KMS-11 (cell line): ENCODE data around the gene CPSF6.
"Not testable (repeated sequence)": the region's sequence is repeated elsewhere in the genome, so short reads cannot be mapped to it uniquely, and the experiment has no call there.

Experiments used
- H2AFZ ChIP-seq: fragments of 200-600 bp; sonication (generic); 2 replicates; pipeline ENCODE4 v1.6.1; 2016; ENCODE audit warnings: antibody characterized with exemption, mixed run types, low read depth
- H3K27ac ChIP-seq: fragments of 200-600 bp; sonication (generic); 2 replicates; pipeline ENCODE4 v1.6.1; 2016; ENCODE audit warnings: mild to moderate bottlenecking, mixed run types
- H3K27me3 ChIP-seq: fragments of 200-600 bp; sonication (generic); 2 replicates; pipeline ENCODE4 v1.6.1; 2017; ENCODE audit warnings: mild to moderate bottlenecking, low read depth, mixed run types, moderate library complexity; ENCODE audit not compliant: insufficient read depth
- H3K36me3 ChIP-seq: fragments of 200-600 bp; sonication (generic); 2 replicates; pipeline ENCODE4 v1.6.1; 2017; ENCODE audit warnings: mild to moderate bottlenecking, mixed run types; ENCODE audit not compliant: insufficient read depth
- H3K4me1 ChIP-seq: fragments of 200-600 bp; sonication (generic); 2 replicates; pipeline ENCODE4 v1.6.1; 2016; ENCODE audit warnings: mild to moderate bottlenecking, low read depth, mixed run types; ENCODE audit not compliant: poor library complexity, severe bottlenecking
- H3K4me2 ChIP-seq: fragments of 200-600 bp; sonication (generic); 2 replicates; pipeline ENCODE4 v1.7.0; 2016; ENCODE audit warnings: mild to moderate bottlenecking, mixed run types
- H3K4me3 ChIP-seq: fragments of 200-600 bp; sonication (generic); IDR thresholded peaks from 2 replicates; pipeline ENCODE4 v1.6.1; 2017; ENCODE audit warnings: low read depth, low read length, mixed read lengths; ENCODE audit not compliant: insufficient read depth
- H3K79me2 ChIP-seq: fragments of 200-600 bp; sonication (generic); 2 replicates; pipeline ENCODE4 v1.6.1; 2016; ENCODE audit warnings: low read depth, mixed run types; ENCODE audit not compliant: insufficient read depth
- H3K9ac ChIP-seq: fragments of 200-600 bp; sonication (generic); 2 replicates; pipeline ENCODE4 v1.6.1; 2016; ENCODE audit warnings: mild to moderate bottlenecking, mixed run types
- H4K20me1 ChIP-seq: fragments of 200-600 bp; sonication (generic); 2 replicates; pipeline ENCODE4 v1.6.1; 2016; ENCODE audit warnings: mild to moderate bottlenecking, mixed run types; ENCODE audit not compliant: insufficient read depth
- TF ChIP-seq, protein P1 (sequence below): fragments of 200-600 bp; sonication (generic); conservative IDR thresholded peaks from 2 replicates; pipeline ENCODE4 v1.6.1; 2017; ENCODE audit warnings: low read depth, mild to moderate bottlenecking, antibody characterized with exemption, low read length, moderate library complexity, mixed read lengths

The CPSF6 gene

GRCh38 chr12:69239352-69239921 is at the start of gene CPSF6:
TSS of gene CPSF6 (plus strand) at chr12:69239569. CDS start at chr12:69239647, 78 bp downstream.
- H3K9ac ChIP-seq = peak within 1 kb of the TSS; percentile 96
- no peaks in the 10 kb centered on the region for H3K36me3 ChIP-seq
- TF ChIP-seq, protein P1, sequence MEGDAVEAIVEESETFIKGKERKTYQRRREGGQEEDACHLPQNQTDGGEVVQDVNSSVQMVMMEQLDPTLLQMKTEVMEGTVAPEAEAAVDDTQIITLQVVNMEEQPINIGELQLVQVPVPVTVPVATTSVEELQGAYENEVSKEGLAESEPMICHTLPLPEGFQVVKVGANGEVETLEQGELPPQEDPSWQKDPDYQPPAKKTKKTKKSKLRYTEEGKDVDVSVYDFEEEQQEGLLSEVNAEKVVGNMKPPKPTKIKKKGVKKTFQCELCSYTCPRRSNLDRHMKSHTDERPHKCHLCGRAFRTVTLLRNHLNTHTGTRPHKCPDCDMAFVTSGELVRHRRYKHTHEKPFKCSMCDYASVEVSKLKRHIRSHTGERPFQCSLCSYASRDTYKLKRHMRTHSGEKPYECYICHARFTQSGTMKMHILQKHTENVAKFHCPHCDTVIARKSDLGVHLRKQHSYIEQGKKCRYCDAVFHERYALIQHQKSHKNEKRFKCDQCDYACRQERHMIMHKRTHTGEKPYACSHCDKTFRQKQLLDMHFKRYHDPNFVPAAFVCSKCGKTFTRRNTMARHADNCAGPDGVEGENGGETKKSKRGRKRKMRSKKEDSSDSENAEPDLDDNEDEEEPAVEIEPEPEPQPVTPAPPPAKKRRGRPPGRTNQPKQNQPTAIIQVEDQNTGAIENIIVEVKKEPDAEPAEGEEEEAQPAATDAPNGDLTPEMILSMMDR = no peak
- peak within 1 kb of the TSS; percentile 94 for H3K27ac ChIP-seq
- H2AFZ ChIP-seq = peak within 1 kb of the TSS; percentile 99
- H3K79me2 ChIP-seq = peaks cover 46% of the 10 kb centered on the region
- H3K27me3 ChIP-seq = no peaks in the 10 kb centered on the region
- H3K4me3 ChIP-seq = no peak within 1 kb of the TSS
- H3K4me1 ChIP-seq = peaks cover 50% of the 10 kb centered on the region
- H3K4me2 ChIP-seq = peak within 1 kb of the TSS; percentile 92
- peaks cover 38% of the 10 kb centered on the region for H4K20me1 ChIP-seq

DNA sequence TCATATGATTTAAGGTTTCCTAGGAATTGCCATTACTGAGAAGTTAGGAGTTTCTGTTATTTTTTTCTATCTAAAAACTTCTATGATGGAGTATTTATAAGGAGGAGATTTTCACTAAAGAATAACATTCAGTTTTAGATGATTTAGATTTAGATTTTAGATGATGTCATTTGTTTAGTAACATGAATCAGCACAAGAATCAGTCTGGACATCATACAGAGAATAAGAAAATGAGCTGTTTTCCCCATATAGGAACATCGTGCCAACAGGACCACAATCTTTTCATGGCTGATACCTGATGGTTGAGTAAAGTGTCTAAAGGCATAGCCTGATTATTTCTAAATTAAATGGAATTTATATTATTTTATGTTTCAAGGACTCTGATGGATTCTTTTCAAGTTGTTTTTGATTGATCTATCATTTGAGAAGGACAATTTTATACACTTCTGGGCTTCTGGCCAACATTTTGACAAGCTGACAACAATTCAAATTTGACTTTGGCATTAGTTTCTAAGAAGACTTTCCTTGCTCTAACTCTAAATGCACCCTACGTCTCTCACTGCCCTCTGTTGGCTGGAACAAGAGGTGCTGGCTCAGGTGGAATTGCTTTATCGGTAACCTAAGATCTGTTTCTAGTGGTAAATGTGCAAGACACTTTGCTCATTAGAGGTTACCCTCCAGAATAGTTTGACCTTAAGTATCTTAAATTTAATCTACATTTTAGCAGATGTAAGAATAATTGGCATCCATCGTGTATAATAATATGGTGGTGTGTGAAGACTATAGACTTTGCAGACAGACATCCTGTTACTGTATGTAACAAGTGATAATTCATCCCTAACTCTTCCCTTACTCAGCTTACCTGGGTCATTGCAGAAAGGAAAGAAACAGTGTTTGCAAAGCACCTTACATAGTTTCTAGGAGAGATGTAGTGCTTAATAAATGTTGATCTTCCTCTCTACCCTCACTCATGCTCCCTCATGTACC is 42.8 kb upstream of the CPSF6 start:
- Histone ChIP-seq H3K4me1 (no peaks in the 10 kb centered on the region), H3K9ac (no peak overlapping the region), H3K79me2 (no peaks in the 10 kb centered on the region), H3K4me2 (no peak overlapping the region), H2AFZ (no peak overlapping the region), H3K36me3 (no peaks in the 10 kb centered on the region), H3K4me3 (no peak overlapping the region), H3K27me3 (no peaks in the 10 kb centered on the region), H4K20me1 (no peaks in the 10 kb centered on the region), H3K27ac (no peak overlapping the region)
- TF ChIP-seq, protein P1 = peak; percentile 37; the same call in 1 of the 2 replicates

GRCh38 chr12:69199976-69200375 is 39.4 kb upstream of the CPSF6 start:
- H2AFZ ChIP-seq, H3K79me2 ChIP-seq, H3K36me3 ChIP-seq, H4K20me1 ChIP-seq, H3K4me1 ChIP-seq, H3K9ac ChIP-seq, H3K27ac ChIP-seq, H3K4me3 ChIP-seq, H3K27me3 ChIP-seq, H3K4me2 ChIP-seq: not testable (repeated sequence)

DNA sequence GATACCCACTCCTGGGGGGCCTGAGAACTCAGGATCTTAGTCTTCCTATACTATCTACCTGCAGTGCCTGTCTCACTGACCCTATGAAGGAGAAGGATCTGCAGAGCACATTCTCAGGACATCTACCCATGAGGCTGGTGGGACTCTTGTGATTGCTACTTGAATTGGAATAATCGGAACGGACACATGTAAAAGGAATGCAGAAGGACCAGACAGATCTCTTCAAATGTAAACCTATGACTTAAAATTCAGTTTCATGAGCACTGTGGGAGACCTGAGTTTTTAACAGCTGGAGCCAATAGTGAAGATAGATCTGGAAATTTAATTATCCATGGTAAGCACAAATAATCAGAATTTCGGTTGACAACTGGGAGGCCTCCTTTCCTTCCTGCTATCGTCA is 35.2 kb upstream of the CPSF6 start:
- Histone ChIP-seq H3K27ac (no peak overlapping the region), H4K20me1 (no peaks in the 10 kb centered on the region), H3K79me2 (no peaks in the 10 kb centered on the region), H3K27me3 (no peaks in the 10 kb centered on the region), H3K4me3 (no peak overlapping the region), H3K4me1 (no peaks in the 10 kb centered on the region), H3K9ac (no peak overlapping the region), H3K36me3 (no peaks in the 10 kb centered on the region), H3K4me2 (no peak overlapping the region), H2AFZ (no peak overlapping the region)
- TF ChIP-seq, protein P1 = no peak
